NT2/D1 (cell line): ENCODE measurements around the gene PLA2G5.

Experiments
- DNase-seq: peaks from one replicate; pipeline ENCODE4 v3.0.0-alpha.2; 2011; ENCODE audit warnings: low read depth, low spot score
- H3K27me3 ChIP-seq: 2 replicates; pipeline ENCODE4 v1.6.0; 2011; ENCODE audit warnings: mild to moderate bottlenecking; ENCODE audit not compliant: insufficient read length, insufficient read depth
- H3K36me3 ChIP-seq: 2 replicates; pipeline ENCODE4 v1.6.1; 2011; ENCODE audit warnings: mild to moderate bottlenecking, low read length, mixed read lengths; ENCODE audit not compliant: insufficient read depth, insufficient read length
- H3K4me1 ChIP-seq: 2 replicates; pipeline ENCODE4 v1.5.1; 2011; ENCODE audit not compliant: insufficient read depth, insufficient read length
- H3K4me3 ChIP-seq: 2 replicates; pipeline ENCODE4 v1.5.1; 2011; ENCODE audit warnings: low read depth; ENCODE audit not compliant: insufficient read length
- H3K9ac ChIP-seq: 2 replicates; pipeline ENCODE4 v1.6.0; 2011; ENCODE audit warnings: low read depth; ENCODE audit not compliant: insufficient read length
- H3K9me3 ChIP-seq: 2 replicates; pipeline ENCODE4 v1.5.1; 2011; ENCODE audit warnings: mild to moderate bottlenecking, low read length; ENCODE audit not compliant: insufficient read depth
- SUZ12 ChIP-seq: IDR thresholded peaks from 2 replicates; pipeline ENCODE4 v1.6.1; 2011; ENCODE audit not compliant: insufficient read length, insufficient read depth; ENCODE audit errors: extremely low read depth
- YY1 ChIP-seq: IDR thresholded peaks from 2 replicates; pipeline ENCODE4 v1.6.1; 2011; ENCODE audit not compliant: insufficient read length, insufficient read depth
- ZNF274 ChIP-seq: IDR thresholded peaks from 2 replicates; pipeline ENCODE4 v1.6.1; 2011; ENCODE audit warnings: mild to moderate bottlenecking, low read depth, low read length

Gene PLA2G5

DNA sequence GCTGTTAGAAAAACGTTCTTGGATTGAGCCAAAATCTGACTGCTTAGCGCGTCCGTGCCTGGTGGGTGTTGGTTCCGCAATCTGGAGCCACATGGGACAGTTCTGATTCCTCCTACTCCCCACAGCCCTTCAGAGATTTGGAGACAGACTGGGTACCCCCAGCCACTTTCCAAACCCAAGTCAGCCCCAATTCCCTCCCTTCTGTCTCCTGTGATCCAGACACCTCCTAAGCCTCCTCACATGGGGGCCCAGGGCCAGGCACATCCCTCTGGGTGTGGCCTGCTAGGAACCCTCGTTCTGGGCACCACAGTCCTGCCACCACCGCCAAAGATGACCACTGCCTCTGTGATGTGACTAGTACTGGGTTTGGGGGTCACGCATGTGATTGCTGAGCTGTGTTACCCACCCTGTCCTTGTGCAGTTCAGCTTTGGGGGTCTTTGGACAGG lies 4.8 kb downstream of the PLA2G5 start:
- Histone ChIP-seq H3K9me3 (no peaks in the 10 kb centered on the region), H3K9ac (no peak overlapping the region), H3K36me3 (no peaks in the 10 kb centered on the region), H3K4me3 (no peak overlapping the region), H3K27me3 (no peaks in the 10 kb centered on the region), H3K4me1 (no peaks in the 10 kb centered on the region)
- no peak for TF ChIP-seq YY1
- no peak for TF ChIP-seq ZNF274
- no peak for TF ChIP-seq SUZ12
- DNase-seq, result no peak

DNA sequence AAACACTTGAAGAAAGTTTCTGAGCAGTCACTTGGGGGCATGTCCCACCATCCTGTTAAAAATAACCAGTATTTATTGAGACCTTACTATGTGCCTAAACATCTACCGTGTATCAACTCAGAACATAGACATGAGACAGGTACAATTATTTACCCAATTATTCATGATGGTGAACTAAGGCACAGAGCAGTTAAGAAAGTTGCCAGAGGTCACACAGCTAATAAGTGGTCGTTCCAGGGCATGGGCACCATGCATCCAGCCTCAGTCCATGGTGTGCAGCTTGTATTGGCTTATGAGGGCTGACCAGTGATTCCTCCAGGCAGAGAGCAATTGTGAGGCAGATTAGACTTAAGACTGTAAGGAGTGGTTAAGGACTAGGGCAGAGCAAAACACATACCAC lies 5.4 kb downstream of the PLA2G5 start:
- H3K9me3 ChIP-seq, result no peaks in the 10 kb centered on the region
- TF ChIP-seq SUZ12 (no peak), YY1 (no peak), ZNF274 (no peak)
- no peaks in the 10 kb centered on the region for H3K4me1 ChIP-seq
- no peaks in the 10 kb centered on the region for H3K27me3 ChIP-seq
- no peak overlapping the region for H3K4me3 ChIP-seq
- no peak overlapping the region for H3K9ac ChIP-seq
- H3K36me3 ChIP-seq, result no peaks in the 10 kb centered on the region
- DNase-seq, result no peak

DNA sequence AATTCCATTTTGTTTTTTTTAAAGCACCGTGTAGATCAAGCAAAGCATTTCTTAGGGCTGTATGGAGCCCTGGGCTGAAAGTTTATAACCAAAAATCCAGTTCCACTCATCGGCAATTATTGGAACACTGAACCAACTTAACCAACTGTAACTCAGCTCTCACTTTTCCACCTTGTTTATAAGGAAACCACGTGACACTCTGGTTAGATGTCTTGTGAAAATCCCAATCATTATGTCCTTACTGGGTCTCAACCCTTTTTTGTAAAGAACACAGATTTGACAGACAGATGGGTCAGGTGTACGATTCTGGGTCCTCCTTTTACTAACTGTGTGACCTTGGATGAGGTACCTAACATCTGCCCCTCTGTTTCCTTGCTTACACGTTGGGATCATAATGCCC lies 6.2 kb downstream of the PLA2G5 start:
- Histone ChIP-seq H3K36me3 (no peaks in the 10 kb centered on the region), H3K27me3 (no peaks in the 10 kb centered on the region), H3K9ac (no peak overlapping the region), H3K4me1 (peaks cover 4% of the 10 kb centered on the region), H3K9me3 (no peaks in the 10 kb centered on the region), H3K4me3 (no peak overlapping the region)
- TF ChIP-seq ZNF274, result no peak
- no peak for TF ChIP-seq YY1
- no peak for TF ChIP-seq SUZ12
- no peak for DNase-seq

DNA sequence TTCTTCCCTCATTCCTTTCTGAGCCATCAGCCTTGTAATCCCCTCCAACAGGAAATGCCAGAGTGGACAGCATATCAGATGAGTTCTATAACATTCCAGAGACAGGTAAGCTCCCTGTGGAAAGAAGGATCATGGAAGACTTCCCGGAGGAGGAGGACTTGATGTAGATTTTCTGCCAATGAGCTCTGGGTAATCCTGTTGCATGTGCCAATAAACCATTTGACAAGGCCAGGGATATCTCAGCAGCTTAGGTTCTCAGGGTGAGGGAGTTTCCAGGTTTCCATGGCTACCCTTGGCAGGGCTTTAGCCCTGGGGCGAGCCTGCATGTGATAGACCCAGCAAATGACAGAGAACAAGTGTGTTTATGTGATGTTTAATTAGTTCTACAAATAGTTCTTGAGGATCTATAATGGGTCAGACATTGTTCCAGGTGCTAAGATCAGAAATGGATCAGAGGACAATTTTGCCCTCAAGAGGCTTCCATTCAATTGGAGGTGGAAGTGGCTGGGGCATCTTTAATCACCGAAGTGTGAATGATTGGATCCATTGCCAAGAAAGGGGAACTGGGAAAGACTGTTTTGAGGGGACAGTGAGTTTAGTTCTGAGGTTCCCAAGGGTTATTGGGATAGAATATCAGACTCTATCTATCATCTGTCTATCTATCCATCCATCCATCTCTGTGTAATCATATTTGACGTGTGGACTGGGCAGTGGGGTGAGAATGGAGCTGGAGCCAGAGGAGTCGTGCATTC lies 6.9 kb downstream of the PLA2G5 start:
- Histone ChIP-seq H3K36me3 (no peaks in the 10 kb centered on the region), H3K27me3 (no peaks in the 10 kb centered on the region), H3K9me3 (no peaks in the 10 kb centered on the region), H3K9ac (no peak overlapping the region), H3K4me3 (no peak overlapping the region), H3K4me1 (peaks cover 4% of the 10 kb centered on the region)
- no peak for DNase-seq
- no peak for TF ChIP-seq SUZ12
- no peak for TF ChIP-seq YY1
- TF ChIP-seq ZNF274, result no peak

DNA sequence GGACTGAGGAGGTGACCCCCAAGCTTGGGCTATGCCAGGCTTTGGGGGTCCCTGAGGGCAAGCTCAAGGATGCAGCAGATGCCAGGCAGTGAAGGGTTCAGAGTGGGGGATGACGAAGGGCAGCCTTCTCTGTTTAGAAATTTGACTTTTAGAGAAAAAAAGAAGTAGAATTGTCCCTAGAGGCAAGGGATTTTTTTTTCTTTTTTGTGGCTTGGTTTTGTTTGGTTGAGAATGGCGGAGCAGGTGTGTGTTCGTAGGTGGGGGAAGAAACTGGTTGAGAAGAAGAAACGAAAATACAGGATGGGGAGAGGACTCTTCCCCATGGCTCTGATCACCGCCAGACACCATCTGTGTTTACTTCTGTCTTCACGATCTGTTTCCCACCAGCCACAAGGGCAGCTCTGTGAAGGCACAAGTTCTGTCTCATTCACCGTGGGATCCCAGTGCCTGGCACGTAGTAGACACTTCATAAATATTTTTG lies 8.2 kb downstream of the PLA2G5 start:
- DNase-seq, result no peak
- TF ChIP-seq SUZ12, result no peak
- no peak for TF ChIP-seq ZNF274
- no peak for TF ChIP-seq YY1
- no peaks in the 10 kb centered on the region for H3K27me3 ChIP-seq

DNA sequence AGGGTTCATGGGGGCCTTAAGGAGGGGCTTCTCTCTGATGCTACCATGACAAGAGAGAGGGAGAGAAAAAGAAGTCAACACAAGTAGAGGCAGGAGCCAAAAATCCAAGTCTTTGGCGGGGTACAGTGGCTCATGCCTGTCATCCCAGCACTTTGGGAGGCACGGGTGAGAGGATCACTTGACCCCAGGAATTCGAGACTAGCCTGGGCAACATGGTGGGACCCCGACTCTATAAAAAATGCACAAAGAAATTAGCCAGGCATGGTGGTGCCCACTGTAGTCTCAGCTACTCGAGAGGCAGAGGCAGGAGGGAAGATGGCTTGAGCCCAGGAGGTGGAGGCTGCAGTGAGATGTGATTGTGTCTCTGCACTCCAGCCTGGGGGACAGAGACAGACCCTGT lies 8.7 kb downstream of the PLA2G5 start:
- TF ChIP-seq SUZ12 (no peak), YY1 (no peak), ZNF274 (no peak)
- H3K9ac ChIP-seq, result no peak overlapping the region
- H3K4me3 ChIP-seq, result no peak overlapping the region
- H3K9me3 ChIP-seq, result no peaks in the 10 kb centered on the region
- no peaks in the 10 kb centered on the region for H3K36me3 ChIP-seq
- DNase-seq, result no peak
- H3K4me1 ChIP-seq, result peaks cover 4% of the 10 kb centered on the region
- no peaks in the 10 kb centered on the region for H3K27me3 ChIP-seq

More for the DNA sequence above, 8.2 kb downstream of the PLA2G5 start:
- H3K4me1 ChIP-seq, result peaks cover 4% of the 10 kb centered on the region
- H3K4me3 ChIP-seq, result no peak overlapping the region
- H3K9ac ChIP-seq, result no peak overlapping the region
- no peaks in the 10 kb centered on the region for H3K9me3 ChIP-seq
- no peaks in the 10 kb centered on the region for H3K36me3 ChIP-seq

DNA sequence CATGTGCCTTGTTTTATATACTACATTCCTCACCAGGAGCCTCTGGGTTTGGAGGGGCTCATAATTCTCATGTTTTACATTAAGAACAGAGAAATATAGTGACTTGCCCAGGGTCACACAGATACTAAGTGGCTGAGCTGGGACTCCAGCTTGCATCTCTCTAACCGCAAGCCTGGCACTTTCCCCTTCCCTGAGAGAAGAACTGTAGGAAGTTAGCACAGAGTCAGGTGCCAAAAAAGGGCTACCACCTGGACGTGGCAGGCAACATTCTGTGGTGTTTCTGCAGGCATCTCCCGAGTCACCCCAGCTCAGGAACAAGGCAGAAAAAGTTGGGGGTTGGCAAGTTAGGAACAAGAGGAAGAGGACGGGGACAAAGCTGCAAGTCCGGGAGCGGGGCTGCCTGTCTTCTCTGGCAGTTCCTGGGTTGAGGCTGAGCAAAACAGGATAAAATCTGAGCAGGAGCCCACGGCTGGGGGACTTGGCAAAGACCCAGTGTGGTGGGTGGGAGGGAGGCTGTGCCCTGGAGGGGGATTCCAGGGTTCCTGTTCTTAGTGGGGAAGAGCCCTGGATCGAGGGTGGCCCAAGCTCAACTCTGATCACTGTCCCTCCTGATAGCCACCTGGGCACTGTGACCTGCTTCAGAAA lies 9.8 kb downstream of the PLA2G5 start:
- H3K9ac ChIP-seq, result no peak overlapping the region
- TF ChIP-seq YY1, result no peak
- no peak for TF ChIP-seq ZNF274
- TF ChIP-seq SUZ12, result no peak
- H3K4me1 ChIP-seq, result peaks cover 4% of the 10 kb centered on the region
- no peaks in the 10 kb centered on the region for H3K9me3 ChIP-seq
- DNase-seq, result no peak
- H3K36me3 ChIP-seq, result no peaks in the 10 kb centered on the region
- no peak overlapping the region for H3K4me3 ChIP-seq
- H3K27me3 ChIP-seq, result no peaks in the 10 kb centered on the region
